Fibroblast of pulmonary artery (primary cell): ENCODE measurements around the gene PTBP1.

Experiments
- DNase-seq: peaks from one replicate; pipeline ENCODE4 v3.0.0-alpha.2; 2010; ENCODE audit warnings: low read depth
- H3K4me3 ChIP-seq: replicated peaks from 2 replicates; pipeline ENCODE4 v1.5.1; 2011; ENCODE audit warnings: low read depth, mild to moderate bottlenecking, control low read depth, low read length, moderate library complexity
- CTCF ChIP-seq: IDR thresholded peaks from 2 replicates; pipeline ENCODE4 v1.5.1; 2011; ENCODE audit warnings: mild to moderate bottlenecking, control low read depth, low read length, inconsistent platforms; ENCODE audit errors: missing control alignments

The PTBP1 gene

GRCh38 chr19:763869-764268, 33.4 kb upstream of the PTBP1 start:
- no peak for DNase-seq
- TF ChIP-seq CTCF = no peak

GRCh38 chr19:764301-764700, 33.0 kb upstream of the PTBP1 start:
- no peak overlapping the region for H3K4me3 ChIP-seq
- no peak for DNase-seq
- no peak for TF ChIP-seq CTCF

More at GRCh38 chr19:763869-764268, 33.4 kb upstream of the PTBP1 start:
- no peak overlapping the region for H3K4me3 ChIP-seq

- no peak for TF ChIP-seq CTCF
Observed at GRCh38 chr19:765179-765738, 32.0 kb upstream of the PTBP1 start.

GRCh38 chr19:768424-768823, 28.8 kb upstream of the PTBP1 start:
- peak; percentile 79 for DNase-seq
- H3K4me3 ChIP-seq = no peak overlapping the region
- TF ChIP-seq CTCF = no peak

More at GRCh38 chr19:765179-765738, 32.0 kb upstream of the PTBP1 start:
- DNase-seq = no peak
- H3K4me3 ChIP-seq = no peak overlapping the region

GRCh38 chr19:769616-770015, 27.6 kb upstream of the PTBP1 start:
- no peak for TF ChIP-seq CTCF
- no peak overlapping the region for H3K4me3 ChIP-seq
- DNase-seq = no peak

- H3K4me3 ChIP-seq = no peak overlapping the region
- DNase-seq = peak; percentile 68
- peak; percentile 61 for TF ChIP-seq CTCF
Observed at GRCh38 chr19:771332-771785, 25.9 kb upstream of the PTBP1 start.

GRCh38 chr19:772063-772462, 25.2 kb upstream of the PTBP1 start:
- no peak overlapping the region for H3K4me3 ChIP-seq
- no peak for TF ChIP-seq CTCF
- DNase-seq = no peak
